ENCODE measurements around the gene RASAL1. TPM values are rescaled to one million over a fixed set of nuclear protein-coding genes. Genes with fewer than 3 reads are reported as not detected.

The RASAL1 gene
- total RNA-seq, 1 donor from 2014 or later = 11.0 TPM

DNA sequence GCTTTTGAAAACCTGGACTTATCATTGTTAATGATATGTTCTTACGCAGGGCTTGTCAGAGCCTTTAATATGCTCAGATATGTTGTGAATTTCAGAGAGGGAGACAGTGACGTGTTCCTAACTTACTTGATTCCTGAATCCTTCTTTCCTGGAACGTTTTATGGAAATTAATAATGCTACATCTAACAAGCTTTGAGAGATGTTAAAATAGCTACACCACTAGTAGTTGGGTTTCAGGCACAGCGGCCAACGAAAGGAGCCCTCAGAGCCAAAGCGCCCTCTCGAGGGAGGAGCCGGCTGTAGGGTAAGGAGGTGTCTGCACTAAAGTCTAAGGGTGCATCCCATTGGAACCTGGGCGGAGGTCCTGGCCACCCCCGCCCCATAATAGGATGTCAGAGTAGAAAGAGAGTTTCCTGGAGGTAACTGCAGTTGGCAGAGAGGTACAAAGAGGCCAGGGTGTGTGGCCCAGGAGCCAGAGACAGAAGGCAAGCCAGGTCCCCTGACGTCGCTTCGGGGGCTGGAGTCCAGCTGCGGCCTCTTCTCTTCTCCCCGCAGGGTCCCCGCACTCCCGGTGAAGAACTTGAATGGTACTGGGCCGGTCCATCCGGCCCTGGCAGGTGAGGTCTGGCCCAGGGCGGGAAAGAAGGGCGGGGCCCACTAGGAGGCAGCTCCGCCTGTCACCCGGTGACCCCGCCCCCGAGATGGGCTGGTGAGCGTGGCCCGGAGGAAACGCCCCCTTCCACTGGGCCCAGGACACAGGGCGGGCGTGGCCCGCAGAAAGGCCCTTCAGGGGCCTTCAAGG lies 42.8 kb downstream of the RASAL1 start:
- Histone ChIP-seq H3K36me3 (no peaks in the 10 kb centered on the region), H3K27ac (no peak overlapping the region), H3K27me3 (no peaks in the 10 kb centered on the region), H3K4me3 (no peak overlapping the region), H3K9me3 (no peaks in the 10 kb centered on the region), H3K4me1 (no peaks in the 10 kb centered on the region)
- DNase-seq (ENCODE audit: extremely low spot score in 2 of 2) = no peak
- intact Hi-C loops (cut with DNase I) = no loop called here
- TF ChIP-seq, protein P1, sequence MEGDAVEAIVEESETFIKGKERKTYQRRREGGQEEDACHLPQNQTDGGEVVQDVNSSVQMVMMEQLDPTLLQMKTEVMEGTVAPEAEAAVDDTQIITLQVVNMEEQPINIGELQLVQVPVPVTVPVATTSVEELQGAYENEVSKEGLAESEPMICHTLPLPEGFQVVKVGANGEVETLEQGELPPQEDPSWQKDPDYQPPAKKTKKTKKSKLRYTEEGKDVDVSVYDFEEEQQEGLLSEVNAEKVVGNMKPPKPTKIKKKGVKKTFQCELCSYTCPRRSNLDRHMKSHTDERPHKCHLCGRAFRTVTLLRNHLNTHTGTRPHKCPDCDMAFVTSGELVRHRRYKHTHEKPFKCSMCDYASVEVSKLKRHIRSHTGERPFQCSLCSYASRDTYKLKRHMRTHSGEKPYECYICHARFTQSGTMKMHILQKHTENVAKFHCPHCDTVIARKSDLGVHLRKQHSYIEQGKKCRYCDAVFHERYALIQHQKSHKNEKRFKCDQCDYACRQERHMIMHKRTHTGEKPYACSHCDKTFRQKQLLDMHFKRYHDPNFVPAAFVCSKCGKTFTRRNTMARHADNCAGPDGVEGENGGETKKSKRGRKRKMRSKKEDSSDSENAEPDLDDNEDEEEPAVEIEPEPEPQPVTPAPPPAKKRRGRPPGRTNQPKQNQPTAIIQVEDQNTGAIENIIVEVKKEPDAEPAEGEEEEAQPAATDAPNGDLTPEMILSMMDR (IDR thresholded peaks at IDR 0.05) = no peak
- TF ChIP-seq POLR2A (IDR thresholded peaks at IDR 0.05) (no peak), POLR2AphosphoS5 (IDR thresholded peaks at IDR 0.05; ENCODE audit: insufficient read depth in 1 of 2, low read depth in 1 of 2) (no peak)

GRCh38 chr12:113091506-113091905 lies 44.1 kb downstream of the RASAL1 start:
- TF ChIP-seq POLR2A (IDR thresholded peaks at IDR 0.05) (no peak), POLR2AphosphoS5 (IDR thresholded peaks at IDR 0.05; ENCODE audit: insufficient read depth in 1 of 2, low read depth in 1 of 2) (no peak)
- TF ChIP-seq, protein P1 (IDR thresholded peaks at IDR 0.05) = no peak
- no peaks in the 10 kb centered on the region for H3K27me3 ChIP-seq
- intact Hi-C loops (cut with DNase I) = no loop called here

GRCh38 chr12:113090740-113091139 lies 44.8 kb downstream of the RASAL1 start:
- Histone ChIP-seq H3K27ac (no peak overlapping the region), H3K9me3 (no peaks in the 10 kb centered on the region), H3K4me1 (no peaks in the 10 kb centered on the region), H3K27me3 (no peaks in the 10 kb centered on the region), H3K36me3 (no peaks in the 10 kb centered on the region), H3K4me3 (no peak overlapping the region)
- no peak for TF ChIP-seq POLR2AphosphoS5 (IDR thresholded peaks at IDR 0.05; ENCODE audit: insufficient read depth in 1 of 2, low read depth in 1 of 2)
- TF ChIP-seq, protein P1 (IDR thresholded peaks at IDR 0.05) = no peak
- no peak for TF ChIP-seq POLR2A (IDR thresholded peaks at IDR 0.05)
- DNase-seq (ENCODE audit: extremely low spot score in 2 of 2) = no peak
- intact Hi-C loops (cut with DNase I) = no loop called here

More at GRCh38 chr12:113091506-113091905, 44.1 kb downstream of the RASAL1 start:
- no peaks in the 10 kb centered on the region for H3K36me3 ChIP-seq
- no peak overlapping the region for H3K27ac ChIP-seq
- H3K9me3 ChIP-seq = no peaks in the 10 kb centered on the region
- no peaks in the 10 kb centered on the region for H3K4me1 ChIP-seq
- no peak for DNase-seq (ENCODE audit: extremely low spot score in 2 of 2)
- H3K4me3 ChIP-seq = no peak overlapping the region

- H3K27me3 ChIP-seq = no peaks in the 10 kb centered on the region
- no peaks in the 10 kb centered on the region for H3K36me3 ChIP-seq
- no peaks in the 10 kb centered on the region for H3K4me1 ChIP-seq
- no peak overlapping the region for H3K27ac ChIP-seq
- DNase-seq (ENCODE audit: extremely low spot score in 2 of 2) = no peak
- intact Hi-C loops (cut with DNase I) = no loop called here
- TF ChIP-seq POLR2A (IDR thresholded peaks at IDR 0.05) (no peak), POLR2AphosphoS5 (IDR thresholded peaks at IDR 0.05; ENCODE audit: insufficient read depth in 1 of 2, low read depth in 1 of 2) (no peak)
- TF ChIP-seq, protein P1 (IDR thresholded peaks at IDR 0.05) = no peak
- no peak overlapping the region for H3K4me3 ChIP-seq
- H3K9me3 ChIP-seq = no peaks in the 10 kb centered on the region
Measured at GRCh38 chr12:113089839-113090238, 45.7 kb downstream of the RASAL1 start.
